Liver (tissue), 9 donors: Measurements from ENCODE around the gene PDRG1. TPM values are rescaled to one million over a fixed set of nuclear protein-coding genes. Genes with fewer than 3 reads are reported as not detected.
"Not testable (repeated sequence)": the region's sequence is repeated elsewhere in the genome, so short reads cannot be mapped to it uniquely, and the experiment has no call there.

Experiments
- DNase-seq: peaks from one replicate; pipeline ENCODE4 v3.0.0-alpha.2; 2017; ENCODE audit warnings: low spot score
- H3K27ac ChIP-seq, 2 donors: one replicate each; pipeline ENCODE4 v1.7.0; 2013; ENCODE audit warnings: inconsistent platforms in 2 of 2, low read length in 2 of 2, control low read depth in 1 of 2, low read depth in 1 of 2, mild to moderate bottlenecking in 1 of 2
- H3K27me3 ChIP-seq, 4 donors: one replicate each; pipeline versions ENCODE4 v1.6.1 to v1.7.0; 2013; ENCODE audit warnings: low read length in 3 of 4, inconsistent platforms in 1 of 4, mild to moderate bottlenecking in 1 of 4, moderate library complexity in 1 of 4; ENCODE audit not compliant: control insufficient read depth in 4 of 4, insufficient read depth in 4 of 4
- H3K36me3 ChIP-seq, 4 donors: one replicate each; pipeline versions ENCODE4 v1.6.1 to v1.7.0; 2013; ENCODE audit warnings: low read length in 3 of 4, mild to moderate bottlenecking in 3 of 4, low read depth in 1 of 4, moderate library complexity in 1 of 4; ENCODE audit not compliant: control insufficient read depth in 4 of 4, insufficient read depth in 3 of 4
- H3K4me1 ChIP-seq, 4 donors: one replicate each; pipeline versions ENCODE4 v1.6.1 to v1.7.0; 2013; ENCODE audit warnings: low read length in 3 of 4, mild to moderate bottlenecking in 3 of 4, moderate library complexity in 1 of 4; ENCODE audit not compliant: control insufficient read depth in 4 of 4, insufficient read depth in 4 of 4
- H3K4me3 ChIP-seq, 3 donors: one replicate each; pipeline versions ENCODE4 v1.6.1 to v1.7.0; 2013; ENCODE audit warnings: low read length in 3 of 3, control low read depth in 1 of 3, low read depth in 1 of 3, mild to moderate bottlenecking in 1 of 3
- H3K9ac ChIP-seq, 2 donors: one replicate each; pipeline ENCODE4 v1.7.0; 2013; ENCODE audit warnings: low read length in 2 of 2, mild to moderate bottlenecking in 2 of 2, moderate library complexity in 2 of 2, control low read depth in 1 of 2, low read depth in 1 of 2
- H3K9me3 ChIP-seq, 4 donors: one replicate each; pipeline versions ENCODE4 v1.6.1 to v1.7.0; 2013; ENCODE audit warnings: low read length in 3 of 4; ENCODE audit not compliant: control insufficient read depth in 4 of 4
- EGR1 ChIP-seq, 2 donors: IDR thresholded peaks; 2 replicates each; pipeline ENCODE4 v1.6.1; 2016 to 2018; ENCODE audit warnings: antibody characterized with exemption in 2 of 2, low read depth in 2 of 2
- FOXA1 ChIP-seq: IDR thresholded peaks from 2 replicates; pipeline ENCODE4 v1.6.1; 2016; ENCODE audit warnings: antibody characterized with exemption
- FOXA2 ChIP-seq: IDR thresholded peaks from 2 replicates; pipeline ENCODE4 v1.6.1; 2016; ENCODE audit warnings: antibody characterized with exemption
- JUND ChIP-seq, 2 donors: IDR thresholded peaks; 2 replicates each; pipeline ENCODE4 v1.6.1; 2016; ENCODE audit warnings: antibody characterized with exemption in 2 of 2
- NR2F2 ChIP-seq: IDR thresholded peaks from 2 replicates; pipeline ENCODE4 v1.6.1; 2016; ENCODE audit warnings: antibody characterized with exemption
- WGBS: extraction: QIAGEN DNeasy Blood & Tissue Kit; methylation state at CpG from one replicate; pipeline ENCODE4 v1.1.7; 2013; 5-methylcytosine and 5-hydroxymethylcytosine counted together
- polyA plus RNA-seq, 2 donors: library from polyadenylated mRNA; stranded (reverse) in 1 of 2; unstranded in 1 of 2; fragments of 200-250 nt in 1 of 2; fragments of >200 nt in 1 of 2; fragmentation: Nextera tagmentation in 1 of 2; extraction: Ambion mirVana in 1 of 2; gene quantifications; one replicate each; pipeline versions ENCODE4 v1.2.1 to v1.2.3, GENCODE V29; 2013 to 2015
- total RNA-seq, 2 donors: library from RNA; depleted of rRNA; stranded (reverse); fragments of >200 nt; gene quantifications; one replicate each; pipeline ENCODE4 v1.2.3, GENCODE V29; 2014
- TF ChIP-seq, protein P1 (sequence below): IDR thresholded peaks from 2 replicates; pipeline ENCODE4 v1.6.1; 2016; ENCODE audit warnings: antibody characterized with exemption
- TF ChIP-seq, protein P2 (sequence below): fragments of 150-350 bp; IDR thresholded peaks from 2 replicates; pipeline ENCODE4 v1.5.1; 2017; ENCODE audit warnings: improper control_type of control experiment, low read depth, low read length; ENCODE audit not compliant: missing input control
- TF ChIP-seq, protein P3 (sequence below): IDR thresholded peaks from 2 replicates; pipeline ENCODE4 v1.6.1; 2016; ENCODE audit warnings: antibody characterized with exemption, mild to moderate bottlenecking
- donor health status: healthy.
- donor health status: healthy.
- donor health status: healthy.
- donor health status: healthy.
- donor health status: healthy.

The PDRG1 gene
- total and polyA plus RNA-seq, 4 donors = 2.2 to 8.0 (median 3.6) TPM

DNA sequence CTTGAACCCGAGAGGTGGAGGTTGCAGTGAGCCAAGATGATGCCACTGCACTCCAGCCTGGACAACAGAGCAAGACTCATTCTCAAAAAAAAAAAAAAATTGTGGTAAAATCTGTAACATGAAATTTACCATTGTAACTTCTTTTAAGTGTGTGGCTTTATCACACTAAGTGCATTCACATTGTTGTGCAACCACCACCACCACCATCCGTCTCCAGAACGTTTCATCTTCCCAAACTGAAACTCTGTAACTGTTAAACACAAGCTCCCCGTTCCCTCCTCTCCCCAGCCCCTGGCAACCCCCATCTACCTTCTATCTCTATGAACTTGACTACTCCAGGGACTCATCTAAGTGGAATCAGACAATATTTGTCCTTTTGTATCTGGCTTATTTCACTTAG is 29.7 kb downstream of the PDRG1 start (continued):
- TF ChIP-seq, protein P1, sequence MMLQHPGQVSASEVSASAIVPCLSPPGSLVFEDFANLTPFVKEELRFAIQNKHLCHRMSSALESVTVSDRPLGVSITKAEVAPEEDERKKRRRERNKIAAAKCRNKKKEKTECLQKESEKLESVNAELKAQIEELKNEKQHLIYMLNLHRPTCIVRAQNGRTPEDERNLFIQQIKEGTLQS = no peak
- no peak for TF ChIP-seq NR2F2
- TF ChIP-seq FOXA2 = no peak
- no peak for TF ChIP-seq EGR1 (IDR thresholded peaks at IDR 0.05; ENCODE audit: low read depth in 2 of 2)

DNA sequence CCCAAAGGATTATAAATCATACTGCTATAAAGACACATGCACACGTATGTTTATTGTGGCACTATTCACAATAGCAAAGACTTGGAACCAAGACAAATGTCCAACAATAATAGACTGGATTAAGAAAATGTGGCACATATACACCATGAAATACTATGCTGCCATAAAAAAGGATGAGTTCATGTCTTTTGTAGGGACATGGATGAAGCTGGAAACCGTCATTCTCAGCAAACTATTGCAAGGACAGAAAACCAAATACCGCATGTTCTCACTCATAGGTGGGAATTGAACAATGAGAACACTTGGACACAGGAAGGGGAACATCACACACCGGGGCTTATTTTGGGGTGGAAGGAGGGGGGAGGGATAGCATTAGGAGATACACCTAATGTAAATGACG is 30.4 kb downstream of the PDRG1 start:
- H3K4me1 ChIP-seq, H3K9me3 ChIP-seq, H3K36me3 ChIP-seq, DNase-seq, H3K27ac ChIP-seq, H3K9ac ChIP-seq, H3K4me3 ChIP-seq, H3K27me3 ChIP-seq: not testable (repeated sequence)
- WGBS = 87% methylated on average over 5 of the region's 5 CpGs

DNA sequence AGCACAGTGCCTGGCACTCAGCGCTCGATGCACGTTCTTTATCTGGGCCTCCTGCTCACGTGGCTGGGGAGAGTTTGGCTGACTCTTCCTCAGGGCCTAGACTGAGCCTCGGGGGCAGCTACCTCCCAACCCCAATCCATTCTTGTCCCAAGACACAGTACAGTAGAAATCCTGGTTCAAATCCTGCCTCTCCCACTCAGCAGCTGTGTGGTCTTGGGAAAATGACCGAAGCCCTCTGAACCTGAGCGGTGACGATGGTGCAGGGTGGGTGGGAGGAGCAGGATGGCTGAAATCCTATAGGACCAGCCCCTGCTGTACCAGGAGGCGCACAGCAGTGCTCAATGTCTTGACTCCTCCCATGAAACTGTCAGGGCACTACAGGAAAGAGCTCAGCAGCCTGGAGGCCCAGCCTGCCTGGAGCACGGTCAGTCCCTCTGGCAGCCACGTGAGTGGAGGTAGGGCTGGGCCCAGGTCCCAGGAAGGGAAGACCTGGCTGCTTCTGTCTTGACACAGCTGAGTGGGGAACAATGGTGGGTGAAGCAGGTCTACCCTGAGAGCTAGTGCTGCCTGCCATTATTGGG is 31.5 kb downstream of the PDRG1 start:
- Histone ChIP-seq H3K27ac (no peak overlapping the region), H3K27me3 (peaks cover 0 to 7% (median 0%) of the 10 kb centered on the region in 4 donors), H3K9me3 (no peaks in the 10 kb centered on the region), H3K9ac (no peak overlapping the region), H3K4me3 (no peak overlapping the region), H3K36me3 (no peaks in the 10 kb centered on the region), H3K4me1 (no peaks in the 10 kb centered on the region)
- WGBS = 82% methylated on average over 11 of the region's 11 CpGs
- TF ChIP-seq FOXA1 = no peak
- no peak for TF ChIP-seq JUND (IDR thresholded peaks at IDR 0.05)
- TF ChIP-seq, protein P1 = no peak
- TF ChIP-seq, protein P2, sequence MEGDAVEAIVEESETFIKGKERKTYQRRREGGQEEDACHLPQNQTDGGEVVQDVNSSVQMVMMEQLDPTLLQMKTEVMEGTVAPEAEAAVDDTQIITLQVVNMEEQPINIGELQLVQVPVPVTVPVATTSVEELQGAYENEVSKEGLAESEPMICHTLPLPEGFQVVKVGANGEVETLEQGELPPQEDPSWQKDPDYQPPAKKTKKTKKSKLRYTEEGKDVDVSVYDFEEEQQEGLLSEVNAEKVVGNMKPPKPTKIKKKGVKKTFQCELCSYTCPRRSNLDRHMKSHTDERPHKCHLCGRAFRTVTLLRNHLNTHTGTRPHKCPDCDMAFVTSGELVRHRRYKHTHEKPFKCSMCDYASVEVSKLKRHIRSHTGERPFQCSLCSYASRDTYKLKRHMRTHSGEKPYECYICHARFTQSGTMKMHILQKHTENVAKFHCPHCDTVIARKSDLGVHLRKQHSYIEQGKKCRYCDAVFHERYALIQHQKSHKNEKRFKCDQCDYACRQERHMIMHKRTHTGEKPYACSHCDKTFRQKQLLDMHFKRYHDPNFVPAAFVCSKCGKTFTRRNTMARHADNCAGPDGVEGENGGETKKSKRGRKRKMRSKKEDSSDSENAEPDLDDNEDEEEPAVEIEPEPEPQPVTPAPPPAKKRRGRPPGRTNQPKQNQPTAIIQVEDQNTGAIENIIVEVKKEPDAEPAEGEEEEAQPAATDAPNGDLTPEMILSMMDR = no peak
- TF ChIP-seq, protein P3, sequence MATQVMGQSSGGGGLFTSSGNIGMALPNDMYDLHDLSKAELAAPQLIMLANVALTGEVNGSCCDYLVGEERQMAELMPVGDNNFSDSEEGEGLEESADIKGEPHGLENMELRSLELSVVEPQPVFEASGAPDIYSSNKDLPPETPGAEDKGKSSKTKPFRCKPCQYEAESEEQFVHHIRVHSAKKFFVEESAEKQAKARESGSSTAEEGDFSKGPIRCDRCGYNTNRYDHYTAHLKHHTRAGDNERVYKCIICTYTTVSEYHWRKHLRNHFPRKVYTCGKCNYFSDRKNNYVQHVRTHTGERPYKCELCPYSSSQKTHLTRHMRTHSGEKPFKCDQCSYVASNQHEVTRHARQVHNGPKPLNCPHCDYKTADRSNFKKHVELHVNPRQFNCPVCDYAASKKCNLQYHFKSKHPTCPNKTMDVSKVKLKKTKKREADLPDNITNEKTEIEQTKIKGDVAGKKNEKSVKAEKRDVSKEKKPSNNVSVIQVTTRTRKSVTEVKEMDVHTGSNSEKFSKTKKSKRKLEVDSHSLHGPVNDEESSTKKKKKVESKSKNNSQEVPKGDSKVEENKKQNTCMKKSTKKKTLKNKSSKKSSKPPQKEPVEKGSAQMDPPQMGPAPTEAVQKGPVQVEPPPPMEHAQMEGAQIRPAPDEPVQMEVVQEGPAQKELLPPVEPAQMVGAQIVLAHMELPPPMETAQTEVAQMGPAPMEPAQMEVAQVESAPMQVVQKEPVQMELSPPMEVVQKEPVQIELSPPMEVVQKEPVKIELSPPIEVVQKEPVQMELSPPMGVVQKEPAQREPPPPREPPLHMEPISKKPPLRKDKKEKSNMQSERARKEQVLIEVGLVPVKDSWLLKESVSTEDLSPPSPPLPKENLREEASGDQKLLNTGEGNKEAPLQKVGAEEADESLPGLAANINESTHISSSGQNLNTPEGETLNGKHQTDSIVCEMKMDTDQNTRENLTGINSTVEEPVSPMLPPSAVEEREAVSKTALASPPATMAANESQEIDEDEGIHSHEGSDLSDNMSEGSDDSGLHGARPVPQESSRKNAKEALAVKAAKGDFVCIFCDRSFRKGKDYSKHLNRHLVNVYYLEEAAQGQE = no peak
- DNase-seq = no peak
